ENCODE measurements around the gene MYO9A.
A peak's percentile ranks its signal among the peaks of the same experiment; 100 is the strongest.

Gene MYO9A

DNA sequence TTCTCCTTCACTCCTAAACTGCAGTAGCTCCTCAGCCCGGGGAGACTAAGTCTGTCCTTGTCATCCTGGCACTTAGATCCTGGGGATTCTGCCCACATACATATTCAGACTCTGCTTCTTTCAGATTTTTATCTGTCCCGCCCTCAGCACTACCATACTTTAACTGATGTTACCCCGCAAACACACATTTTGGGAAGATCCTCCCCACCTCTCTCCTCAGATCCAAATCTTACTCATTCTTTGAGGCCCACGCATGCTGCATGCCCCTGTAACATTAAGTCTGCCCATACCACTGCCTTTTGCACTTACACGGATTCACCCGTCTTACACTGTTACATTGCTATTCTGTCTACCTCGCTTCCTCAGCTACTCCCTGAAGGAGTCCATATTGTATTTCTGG is 36.4 kb upstream of the MYO9A start:
- TF ChIP-seq, protein P1, sequence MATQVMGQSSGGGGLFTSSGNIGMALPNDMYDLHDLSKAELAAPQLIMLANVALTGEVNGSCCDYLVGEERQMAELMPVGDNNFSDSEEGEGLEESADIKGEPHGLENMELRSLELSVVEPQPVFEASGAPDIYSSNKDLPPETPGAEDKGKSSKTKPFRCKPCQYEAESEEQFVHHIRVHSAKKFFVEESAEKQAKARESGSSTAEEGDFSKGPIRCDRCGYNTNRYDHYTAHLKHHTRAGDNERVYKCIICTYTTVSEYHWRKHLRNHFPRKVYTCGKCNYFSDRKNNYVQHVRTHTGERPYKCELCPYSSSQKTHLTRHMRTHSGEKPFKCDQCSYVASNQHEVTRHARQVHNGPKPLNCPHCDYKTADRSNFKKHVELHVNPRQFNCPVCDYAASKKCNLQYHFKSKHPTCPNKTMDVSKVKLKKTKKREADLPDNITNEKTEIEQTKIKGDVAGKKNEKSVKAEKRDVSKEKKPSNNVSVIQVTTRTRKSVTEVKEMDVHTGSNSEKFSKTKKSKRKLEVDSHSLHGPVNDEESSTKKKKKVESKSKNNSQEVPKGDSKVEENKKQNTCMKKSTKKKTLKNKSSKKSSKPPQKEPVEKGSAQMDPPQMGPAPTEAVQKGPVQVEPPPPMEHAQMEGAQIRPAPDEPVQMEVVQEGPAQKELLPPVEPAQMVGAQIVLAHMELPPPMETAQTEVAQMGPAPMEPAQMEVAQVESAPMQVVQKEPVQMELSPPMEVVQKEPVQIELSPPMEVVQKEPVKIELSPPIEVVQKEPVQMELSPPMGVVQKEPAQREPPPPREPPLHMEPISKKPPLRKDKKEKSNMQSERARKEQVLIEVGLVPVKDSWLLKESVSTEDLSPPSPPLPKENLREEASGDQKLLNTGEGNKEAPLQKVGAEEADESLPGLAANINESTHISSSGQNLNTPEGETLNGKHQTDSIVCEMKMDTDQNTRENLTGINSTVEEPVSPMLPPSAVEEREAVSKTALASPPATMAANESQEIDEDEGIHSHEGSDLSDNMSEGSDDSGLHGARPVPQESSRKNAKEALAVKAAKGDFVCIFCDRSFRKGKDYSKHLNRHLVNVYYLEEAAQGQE (IDR thresholded peaks at IDR 0.05; ENCODE audit: insufficient replicate concordance, low read depth) = no peak
- no peak for TF ChIP-seq POLR2AphosphoS5 (IDR thresholded peaks at IDR 0.05; ENCODE audit: low read depth)
- Histone ChIP-seq H3K4me3 (replicated peaks; ENCODE audit: insufficient read depth, low read length) (no peak overlapping the region), H3K27ac (replicated peaks) (no peak overlapping the region), H3K27me3 (ENCODE audit: insufficient read depth, poor library complexity, severe bottlenecking) (no peaks in the 10 kb centered on the region)
- DNase-seq (ENCODE audit: low read depth in 1 of 2, low spot score in 1 of 2) = no peak

DNA sequence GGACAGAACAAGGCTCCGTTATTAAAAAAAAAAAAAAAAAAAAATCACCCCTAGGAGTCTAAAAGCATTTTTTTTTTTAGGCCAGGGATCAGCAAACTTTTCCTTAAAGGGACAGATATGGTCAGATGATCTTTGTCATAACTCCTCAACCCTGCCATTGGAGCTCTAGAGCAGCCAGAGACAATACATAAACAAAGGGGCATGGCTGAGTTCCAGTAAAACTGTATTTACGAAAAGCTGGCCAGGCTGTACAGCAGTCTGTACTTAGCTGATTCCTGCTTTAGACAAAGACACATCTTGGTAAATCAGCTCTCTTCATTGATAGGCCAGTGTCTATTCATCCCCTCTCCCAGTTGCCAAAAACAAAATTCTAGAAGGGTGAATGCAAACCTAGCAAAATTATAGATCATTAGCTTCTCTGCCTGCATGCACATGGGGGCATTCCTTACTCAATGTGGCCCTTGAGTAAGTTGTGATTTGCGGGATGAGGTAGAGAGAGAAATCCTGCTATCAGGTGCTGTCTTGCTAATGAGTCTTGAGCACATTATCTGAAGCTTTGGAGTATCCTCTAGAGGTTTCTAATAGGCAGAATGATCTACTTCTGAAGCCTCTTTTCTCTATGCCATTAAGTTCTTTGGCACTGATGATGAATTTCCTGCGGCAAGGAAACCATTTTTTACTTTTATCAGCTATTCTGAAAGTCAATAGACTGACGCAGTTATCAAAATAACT is 35.5 kb upstream of the MYO9A start:
- no peak overlapping the region for H3K4me3 ChIP-seq (replicated peaks; ENCODE audit: insufficient read depth, low read length)
- no peak overlapping the region for H3K27ac ChIP-seq (replicated peaks)
- no peak for DNase-seq (ENCODE audit: low read depth in 1 of 2, low spot score in 1 of 2)
- TF ChIP-seq SPI1 (IDR thresholded peaks at IDR 0.05; ENCODE audit: borderline replicate concordance, low read depth) (no peak), GABPA (IDR thresholded peaks at IDR 0.05; ENCODE audit: low read depth) (no peak), POLR2AphosphoS5 (IDR thresholded peaks at IDR 0.05; ENCODE audit: low read depth) (no peak)
- TF ChIP-seq, protein P2, sequence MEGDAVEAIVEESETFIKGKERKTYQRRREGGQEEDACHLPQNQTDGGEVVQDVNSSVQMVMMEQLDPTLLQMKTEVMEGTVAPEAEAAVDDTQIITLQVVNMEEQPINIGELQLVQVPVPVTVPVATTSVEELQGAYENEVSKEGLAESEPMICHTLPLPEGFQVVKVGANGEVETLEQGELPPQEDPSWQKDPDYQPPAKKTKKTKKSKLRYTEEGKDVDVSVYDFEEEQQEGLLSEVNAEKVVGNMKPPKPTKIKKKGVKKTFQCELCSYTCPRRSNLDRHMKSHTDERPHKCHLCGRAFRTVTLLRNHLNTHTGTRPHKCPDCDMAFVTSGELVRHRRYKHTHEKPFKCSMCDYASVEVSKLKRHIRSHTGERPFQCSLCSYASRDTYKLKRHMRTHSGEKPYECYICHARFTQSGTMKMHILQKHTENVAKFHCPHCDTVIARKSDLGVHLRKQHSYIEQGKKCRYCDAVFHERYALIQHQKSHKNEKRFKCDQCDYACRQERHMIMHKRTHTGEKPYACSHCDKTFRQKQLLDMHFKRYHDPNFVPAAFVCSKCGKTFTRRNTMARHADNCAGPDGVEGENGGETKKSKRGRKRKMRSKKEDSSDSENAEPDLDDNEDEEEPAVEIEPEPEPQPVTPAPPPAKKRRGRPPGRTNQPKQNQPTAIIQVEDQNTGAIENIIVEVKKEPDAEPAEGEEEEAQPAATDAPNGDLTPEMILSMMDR (IDR thresholded peaks at IDR 0.05; ENCODE audit: insufficient read depth, low read length) = no peak
- TF ChIP-seq, protein P1 (IDR thresholded peaks at IDR 0.05; ENCODE audit: insufficient replicate concordance, low read depth) = no peak
- no peaks in the 10 kb centered on the region for H3K27me3 ChIP-seq (ENCODE audit: insufficient read depth, poor library complexity, severe bottlenecking)

DNA sequence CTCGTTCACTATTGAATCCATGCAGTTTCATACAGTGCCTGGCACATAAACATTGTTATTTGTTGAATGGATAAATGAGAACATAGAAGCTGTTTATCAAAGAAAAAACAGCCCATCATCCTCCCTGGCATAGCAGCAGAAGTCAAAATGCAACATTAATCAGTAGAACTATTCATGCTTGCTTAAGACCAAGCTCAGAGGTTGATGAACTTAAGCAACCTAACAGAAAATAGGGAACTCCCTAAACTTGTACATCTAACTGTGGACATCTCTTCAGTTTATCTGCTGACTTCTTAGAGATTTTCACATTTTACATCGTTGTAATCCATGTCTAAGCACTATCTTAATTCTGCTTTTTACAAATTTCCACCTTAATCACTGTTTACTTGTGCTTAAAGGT is 29.5 kb upstream of the MYO9A start:
- H3K27ac ChIP-seq (replicated peaks) = no peak overlapping the region
- no peaks in the 10 kb centered on the region for H3K27me3 ChIP-seq (ENCODE audit: insufficient read depth, poor library complexity, severe bottlenecking)
- DNase-seq (ENCODE audit: low read depth in 1 of 2, low spot score in 1 of 2) = no peak
- H3K4me3 ChIP-seq (replicated peaks; ENCODE audit: insufficient read depth, low read length) = no peak overlapping the region
- TF ChIP-seq GABPA (IDR thresholded peaks at IDR 0.05; ENCODE audit: low read depth) (no peak), SPI1 (IDR thresholded peaks at IDR 0.05; ENCODE audit: borderline replicate concordance, low read depth) (peak; percentile 74; the same call in 1 of the 2 replicates)

DNA sequence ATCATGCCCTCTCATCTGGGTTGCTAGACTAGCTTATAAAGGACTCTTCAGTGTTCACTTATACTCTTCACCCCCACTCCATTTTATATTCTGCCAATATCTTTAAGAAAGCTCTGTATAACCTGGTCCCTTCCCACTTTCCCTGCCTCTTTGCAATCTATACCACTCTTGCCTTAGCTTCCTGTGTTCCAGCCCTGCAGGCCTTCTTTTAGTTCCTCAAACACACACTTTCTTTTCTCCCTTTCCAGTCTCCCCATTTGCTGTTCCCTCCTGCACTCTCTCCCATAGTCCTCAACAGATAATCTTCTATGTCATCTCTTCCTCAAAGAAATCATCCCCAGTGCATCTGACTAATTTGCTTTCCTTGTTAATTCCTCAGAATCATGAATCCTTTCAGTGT is 29.0 kb upstream of the MYO9A start:
- Histone ChIP-seq H3K4me3 (replicated peaks; ENCODE audit: insufficient read depth, low read length) (no peak overlapping the region), H3K27me3 (ENCODE audit: insufficient read depth, poor library complexity, severe bottlenecking) (no peaks in the 10 kb centered on the region), H3K27ac (replicated peaks) (no peak overlapping the region)
- no peak for TF ChIP-seq GABPA (IDR thresholded peaks at IDR 0.05; ENCODE audit: low read depth)
- no peak for TF ChIP-seq POLR2AphosphoS5 (IDR thresholded peaks at IDR 0.05; ENCODE audit: low read depth)
- DNase-seq (ENCODE audit: low read depth in 1 of 2, low spot score in 1 of 2) = no peak

DNA sequence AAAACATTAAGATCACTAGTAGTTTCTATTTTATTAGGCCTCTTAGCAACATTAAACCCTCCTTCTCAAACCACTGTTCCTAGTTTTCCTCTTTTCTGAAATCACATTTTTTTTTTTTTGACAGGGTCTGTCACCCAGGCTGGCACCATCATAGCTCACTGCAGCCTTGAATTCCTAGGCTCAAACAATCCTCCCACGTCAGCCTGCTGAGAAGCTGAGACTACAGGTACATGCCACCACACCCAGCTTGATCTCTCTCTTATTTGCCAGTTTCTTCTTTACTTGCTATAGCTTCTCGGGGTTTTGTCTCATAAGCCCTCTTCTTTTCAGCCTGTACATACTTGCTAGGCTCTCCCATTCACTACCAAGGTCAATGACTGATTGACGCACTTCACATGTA is 28.3 kb upstream of the MYO9A start:
- TF ChIP-seq POLR2AphosphoS5 (IDR thresholded peaks at IDR 0.05; ENCODE audit: low read depth) (no peak), GABPA (IDR thresholded peaks at IDR 0.05; ENCODE audit: low read depth) (no peak), SPI1 (IDR thresholded peaks at IDR 0.05; ENCODE audit: borderline replicate concordance, low read depth) (no peak)
- TF ChIP-seq, protein P1 (IDR thresholded peaks at IDR 0.05; ENCODE audit: insufficient replicate concordance, low read depth) = no peak
- TF ChIP-seq, protein P2 (IDR thresholded peaks at IDR 0.05; ENCODE audit: insufficient read depth, low read length) = no peak
- H3K27ac ChIP-seq (replicated peaks) = no peak overlapping the region

More for the DNA sequence above, 28.3 kb upstream of the MYO9A start:
- H3K4me3 ChIP-seq (replicated peaks; ENCODE audit: insufficient read depth, low read length) = no peak overlapping the region
- no peak for DNase-seq (ENCODE audit: low read depth in 1 of 2, low spot score in 1 of 2)
- no peaks in the 10 kb centered on the region for H3K27me3 ChIP-seq (ENCODE audit: insufficient read depth, poor library complexity, severe bottlenecking)
